GM19043 (cell line): ENCODE measurements around the gene SUPT5H.

Experiments used
- ATAC-seq: cut with Tn5 transposase; IDR thresholded peaks from one replicate; pipeline ENCODE4 v1.9.1; 2021; ENCODE audit warnings: low read depth; ENCODE audit not compliant: unreplicated experiment

SUPT5H gene

DNA sequence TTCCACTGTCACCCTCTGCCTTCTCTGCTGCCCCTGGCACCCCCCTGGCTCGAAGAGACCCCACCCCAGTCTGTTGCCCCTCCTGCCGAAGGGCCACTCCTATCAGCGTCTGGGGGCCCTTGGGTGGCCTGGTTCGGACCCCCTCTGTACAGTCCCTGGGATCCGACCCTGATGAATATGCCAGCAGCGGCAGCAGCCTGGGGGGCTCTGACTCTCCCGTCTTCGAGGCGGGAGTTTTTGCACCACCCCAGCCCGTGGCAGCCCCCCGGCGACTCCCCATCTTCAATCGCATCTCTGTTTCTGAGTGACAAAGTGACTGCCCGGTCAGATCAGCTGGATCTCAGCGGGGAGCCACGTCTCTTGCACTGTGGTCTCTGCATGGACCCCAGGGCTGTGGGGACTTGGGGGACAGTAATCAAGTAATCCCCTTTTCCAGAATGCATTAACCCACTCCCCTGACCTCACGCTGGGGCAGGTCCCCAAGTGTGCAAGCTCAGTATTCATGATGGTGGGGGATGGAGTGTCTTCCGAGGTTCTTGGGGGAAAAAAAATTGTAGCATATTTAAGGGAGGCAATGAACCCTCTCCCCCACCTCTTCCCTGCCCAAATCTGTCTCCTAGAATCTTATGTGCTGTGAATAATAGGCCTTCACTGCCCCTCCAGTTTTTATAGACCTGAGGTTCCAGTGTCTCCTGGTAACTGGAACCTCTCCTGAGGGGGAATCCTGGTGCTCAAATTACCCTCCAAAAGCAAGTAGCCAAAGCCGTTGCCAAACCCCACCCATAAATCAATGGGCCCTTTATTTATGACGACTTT lies 36.8 kb upstream of the SUPT5H start:
- no peak for ATAC-seq

DNA sequence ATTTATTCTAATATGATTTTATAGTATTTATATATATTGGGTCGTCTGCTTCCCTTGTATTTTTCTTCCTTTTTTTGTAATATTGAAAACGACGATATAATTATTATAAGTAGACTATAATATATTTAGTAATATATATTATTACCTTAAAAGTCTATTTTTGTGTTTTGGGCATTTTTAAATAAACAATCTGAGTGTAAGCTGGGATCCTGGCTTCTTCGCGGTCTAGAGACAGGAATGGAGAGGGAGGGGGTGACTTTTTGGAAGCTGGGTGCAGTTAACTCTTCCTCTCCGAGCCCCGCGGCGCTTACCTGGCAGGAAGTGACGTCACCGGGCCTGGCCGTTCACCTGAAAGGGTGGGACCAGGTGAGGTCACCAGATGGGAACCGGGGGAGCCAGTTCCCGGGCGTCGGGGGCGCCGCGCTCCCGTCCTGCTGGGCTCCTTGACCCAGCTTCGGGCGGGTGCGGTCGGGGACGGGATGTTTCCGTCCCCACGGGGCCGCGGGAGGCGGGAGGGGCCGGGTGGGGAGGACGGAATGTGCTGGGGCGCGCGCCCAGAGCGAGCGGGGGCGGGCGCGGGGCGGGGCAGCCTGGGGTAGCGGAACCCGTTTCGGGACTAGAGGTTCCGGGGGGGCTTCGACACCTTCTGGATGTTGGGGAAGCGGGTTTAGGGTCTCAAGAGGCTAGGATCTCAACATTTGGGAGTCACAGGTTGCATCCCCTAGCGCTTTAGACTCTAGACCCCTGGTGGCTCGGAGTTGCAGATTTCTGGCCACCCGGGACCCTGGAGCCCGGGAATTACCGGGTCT lies 36.0 kb upstream of the SUPT5H start:
- no peak for ATAC-seq

- no peak for ATAC-seq
Measured at GRCh38 chr19:39410017-39410830, 35.2 kb upstream of the SUPT5H start.

DNA sequence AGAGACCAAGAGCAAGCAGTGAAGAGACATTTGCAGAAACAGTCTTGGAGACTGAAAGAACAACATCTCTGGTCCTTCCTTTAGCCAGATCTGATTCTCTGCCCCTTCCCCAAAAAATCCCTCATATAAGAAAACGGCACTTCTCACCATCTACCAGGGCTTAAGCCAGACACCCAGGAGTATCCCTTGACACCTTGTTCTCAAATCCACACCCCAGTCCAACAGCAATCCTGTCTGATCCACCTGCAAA lies 34.6 kb upstream of the SUPT5H start:
- no peak for ATAC-seq

GRCh38 chr19:39411081-39411831 lies 34.1 kb upstream of the SUPT5H start:
- ATAC-seq: no peak

DNA sequence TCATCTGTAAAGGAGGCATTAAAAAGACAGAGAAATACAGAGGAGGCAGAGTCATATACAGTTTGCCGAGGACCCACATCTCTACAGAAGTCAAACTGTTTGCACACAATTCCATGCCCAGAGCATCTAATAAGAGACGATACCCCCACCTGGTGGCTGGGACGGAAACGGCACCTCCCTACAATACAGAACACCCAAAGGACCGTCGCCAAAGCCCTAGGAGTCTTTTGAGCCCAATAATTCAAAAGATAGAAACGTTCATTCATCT lies 33.6 kb upstream of the SUPT5H start:
- peak; percentile 17 for ATAC-seq

DNA sequence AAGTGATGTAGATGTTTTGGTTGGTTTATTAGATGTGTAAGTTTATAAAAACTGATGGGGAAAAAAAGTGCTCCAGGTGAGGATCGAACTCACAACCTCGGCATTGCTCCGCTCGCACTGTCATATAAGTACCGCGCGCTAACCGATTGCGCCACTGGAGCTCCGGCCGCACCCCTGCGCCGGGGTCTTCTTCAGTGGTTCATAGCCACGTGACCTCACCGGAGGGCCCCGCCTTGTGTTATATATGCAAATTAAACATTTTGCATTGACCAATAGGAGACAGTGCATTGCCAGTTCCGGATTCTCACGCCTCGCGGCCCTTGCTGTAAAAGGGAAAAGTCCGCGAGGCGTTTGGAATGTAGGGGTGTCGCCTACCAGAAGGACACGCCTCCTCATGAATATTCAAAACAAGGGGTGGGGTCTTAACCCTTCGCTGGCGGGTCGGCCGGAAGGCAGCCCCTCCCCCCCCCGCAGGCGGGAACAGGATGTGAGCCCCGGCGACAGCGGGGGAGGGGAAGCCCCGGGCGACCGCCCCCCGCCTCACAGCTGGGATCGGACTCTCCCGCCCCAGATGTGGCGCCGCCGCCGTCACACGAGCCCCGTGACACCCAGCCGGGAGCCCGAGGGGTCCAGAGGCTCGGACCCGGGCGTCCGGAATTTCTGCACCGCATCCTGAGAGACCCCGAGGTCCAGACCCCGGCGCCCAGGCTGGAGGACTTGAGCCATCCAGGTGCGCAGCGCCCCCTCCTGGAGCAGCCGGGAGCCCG lies 33.1 kb upstream of the SUPT5H start, which contains the start of gene PLEKHG2:
Gene PLEKHG2, plus strand, starts transcription at position 570 of the 767 bp plus-strand sequence. CDS start 1,418 bp downstream, outside the sequence.
- peak; percentile 67 for ATAC-seq

DNA sequence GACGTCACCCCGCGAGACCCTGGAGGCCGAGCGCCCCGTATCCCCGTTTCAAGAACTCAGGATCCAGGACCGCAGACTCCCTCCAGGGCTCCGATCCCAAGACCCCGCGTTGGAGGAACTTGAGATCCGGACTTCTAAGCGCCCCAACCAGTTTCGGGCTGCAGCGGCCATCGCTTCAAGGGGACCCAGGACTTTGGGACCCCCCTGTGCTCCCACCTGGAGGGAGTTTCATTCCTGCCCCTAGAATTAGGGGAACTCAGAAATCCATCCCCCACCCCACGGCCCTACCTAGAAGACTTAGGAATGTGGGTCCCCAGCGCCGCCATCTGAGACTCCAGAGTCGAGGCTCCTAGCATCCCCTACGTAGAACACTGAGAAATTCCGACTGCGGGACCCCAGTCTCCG lies 32.5 kb upstream of the SUPT5H start:
- ATAC-seq: no peak

DNA sequence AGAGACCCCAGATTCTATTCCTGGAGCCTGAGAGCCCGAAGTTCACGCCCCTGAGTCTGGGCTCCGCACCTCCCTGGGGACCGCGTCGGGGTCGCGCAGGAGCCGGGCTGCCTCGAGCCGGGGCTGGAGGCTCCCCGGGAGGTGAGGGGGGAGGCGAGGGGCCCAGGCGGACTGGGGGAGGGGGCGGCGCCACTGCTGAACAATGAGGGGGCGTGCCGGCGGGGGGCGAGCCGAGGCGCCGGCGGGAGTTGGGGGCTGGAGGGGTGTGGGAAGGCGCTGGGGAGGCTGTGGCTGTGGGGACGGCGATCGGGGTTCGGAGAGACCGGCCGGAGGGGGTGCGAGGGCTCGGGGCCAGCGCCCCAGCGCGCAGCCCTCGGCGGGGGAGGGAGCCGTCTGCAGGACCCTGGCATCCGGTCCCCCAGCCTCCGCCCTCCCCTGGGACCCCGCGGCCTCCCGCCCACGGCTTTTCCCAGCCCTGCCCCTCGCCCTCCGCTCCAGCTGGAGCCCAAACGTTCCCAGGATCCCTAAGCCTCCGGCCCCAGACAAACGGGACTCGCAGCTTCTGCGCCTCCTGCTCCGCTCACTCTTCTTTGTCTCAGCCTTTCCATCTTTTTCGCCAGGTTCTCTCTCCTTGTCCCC lies 32.0 kb upstream of the SUPT5H start:
- no peak for ATAC-seq

DNA sequence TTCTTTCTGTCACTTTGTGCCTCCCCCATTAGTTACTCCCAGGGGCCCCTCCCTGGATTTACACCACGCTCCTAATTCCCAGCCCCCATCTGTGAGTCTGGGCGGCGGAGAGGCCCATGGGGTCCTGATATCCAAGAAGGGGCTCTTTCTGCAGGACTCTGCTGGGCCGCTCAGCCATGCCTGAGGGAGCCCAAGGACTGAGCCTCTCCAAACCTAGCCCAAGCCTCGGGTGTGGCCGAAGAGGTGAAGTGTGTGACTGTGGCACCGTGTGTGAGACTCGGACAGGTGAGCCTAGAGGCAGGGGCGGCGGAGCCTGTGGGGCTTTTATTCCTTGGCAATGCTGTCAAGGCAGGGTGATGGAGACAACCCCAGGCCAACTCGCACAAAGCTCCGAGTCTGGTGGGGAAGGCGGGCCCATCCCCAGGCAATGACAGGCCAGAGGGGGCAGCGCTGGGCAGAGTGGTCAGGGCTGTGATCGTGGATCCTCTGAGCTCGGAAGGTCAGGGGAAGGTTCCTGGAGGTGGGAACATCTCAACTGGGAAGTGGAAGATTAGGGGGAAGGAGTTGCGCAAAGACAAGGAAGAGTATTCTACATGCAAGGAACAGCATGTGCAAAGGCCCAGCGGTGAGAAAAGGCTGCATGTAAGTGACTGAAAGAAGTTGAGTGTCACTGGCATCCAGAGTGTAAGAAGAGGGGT lies 31.3 kb upstream of the SUPT5H start:
- ATAC-seq: no peak

- no peak for ATAC-seq
Measured at GRCh38 chr19:39415111-39416046, 30.0 kb upstream of the SUPT5H start.

- no peak for ATAC-seq
Measured at GRCh38 chr19:39416152-39417120, 28.9 kb upstream of the SUPT5H start.

DNA sequence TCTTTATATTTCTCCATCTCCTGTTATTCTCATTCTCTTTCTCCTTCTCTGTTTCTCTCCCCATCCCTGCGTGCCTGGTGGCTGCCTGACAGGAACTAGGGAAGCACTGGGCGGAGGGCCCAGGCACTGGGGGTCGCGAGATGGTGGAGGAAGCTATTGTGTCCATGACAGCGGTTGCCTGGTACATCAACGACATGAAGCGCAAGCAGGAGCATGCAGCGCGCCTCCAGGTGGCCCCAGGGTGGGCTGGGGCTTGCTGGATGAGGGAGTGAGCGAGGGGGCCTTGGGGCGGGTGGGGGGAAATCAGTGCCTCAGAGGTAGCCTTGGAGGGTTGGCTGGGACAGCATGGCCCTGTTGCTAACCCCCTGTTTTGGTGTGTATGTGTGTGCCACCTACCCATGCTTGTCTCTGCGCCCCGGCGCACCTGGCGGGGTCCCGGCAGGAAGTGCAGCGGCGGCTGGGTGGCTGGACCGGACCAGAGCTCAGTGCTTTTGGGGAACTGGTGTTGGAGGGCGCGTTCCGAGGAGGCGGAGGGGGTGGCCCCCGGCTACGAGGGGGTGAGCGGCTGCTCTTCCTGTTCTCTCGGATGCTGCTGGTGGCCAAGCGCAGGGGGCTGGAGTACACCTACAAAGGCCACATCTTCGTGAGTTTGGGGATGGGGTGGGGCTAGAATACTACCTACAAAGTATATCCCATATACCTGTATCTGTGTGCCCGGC lies 27.8 kb upstream of the SUPT5H start:
- no peak for ATAC-seq

- ATAC-seq: no peak
Measured at GRCh38 chr19:39419003-39419402, 26.4 kb upstream of the SUPT5H start.

DNA sequence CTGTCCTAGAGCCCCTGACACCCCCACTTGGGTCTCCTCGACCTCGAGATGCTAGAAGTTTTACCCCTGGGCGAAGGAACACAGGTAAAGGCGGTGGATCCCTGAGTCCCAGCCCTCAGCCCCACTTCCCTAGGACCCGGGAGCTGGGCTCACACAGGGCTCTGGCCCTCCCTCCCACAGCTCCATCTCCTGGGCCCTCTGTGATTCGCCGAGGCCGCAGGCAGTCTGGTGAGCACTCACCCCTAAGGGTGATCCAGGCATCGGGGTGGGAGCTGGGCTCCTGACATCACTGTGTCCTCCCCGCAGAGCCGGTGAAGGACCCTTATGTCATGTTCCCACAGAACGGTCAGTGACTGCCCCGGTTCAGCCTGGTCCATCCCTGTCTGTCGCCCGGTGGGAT lies 24.6 kb upstream of the SUPT5H start:
- no peak for ATAC-seq

DNA sequence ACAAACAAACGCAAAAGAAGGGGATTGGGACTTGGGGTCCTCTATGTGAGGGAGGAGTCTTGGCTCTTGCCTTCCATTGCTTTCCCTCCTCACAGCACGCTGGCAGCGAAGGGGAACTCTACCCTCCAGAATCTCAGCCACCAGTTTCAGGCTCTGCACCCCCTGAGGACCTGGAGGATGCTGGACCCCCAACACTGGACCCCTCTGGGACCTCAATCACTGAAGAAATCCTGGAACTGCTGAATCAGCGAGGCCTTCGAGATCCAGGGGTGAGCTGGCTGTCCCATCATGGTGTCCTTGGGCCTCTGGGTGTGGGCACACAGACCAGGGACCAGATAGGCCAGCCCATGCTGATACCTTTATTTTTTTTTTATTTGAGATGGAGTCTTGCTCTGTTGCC lies 23.4 kb upstream of the SUPT5H start:
- no peak for ATAC-seq
